GM23338 (cell line): ENCODE measurements around the gene SMOC2.

Source experiments
- CREB1 ChIP-seq: fragments of 250-450 bp; sonication (Bioruptor Pico); IDR thresholded peaks from 2 replicates; pipeline ENCODE4 v1.5.0; 2020; ENCODE audit warnings: low read depth, mild to moderate bottlenecking, moderate library complexity
- CTCF ChIP-seq, 2 experiments: fragments of 200-600 bp in 1 of 2; sonication (generic) in 1 of 2; conservative IDR thresholded peaks; 2 replicates each; pipeline versions ENCODE4 v1.5.1 to v1.6.1; 2016 to 2017; ENCODE audit warnings: antibody characterized with exemption in 2 of 2, low read depth in 2 of 2, mild to moderate bottlenecking in 2 of 2, moderate library complexity in 1 of 2
- EZH2 ChIP-seq: fragments of 200-600 bp; sonication (generic); IDR thresholded peaks from one replicate; pipeline ENCODE4 v1.8.0; 2017; ENCODE audit warnings: antibody characterized with exemption, mild to moderate bottlenecking, low read depth; ENCODE audit not compliant: unreplicated experiment
- EZH2phosphoT487 ChIP-seq: fragments of 200-600 bp; sonication (generic); IDR thresholded peaks from one replicate; pipeline ENCODE4 v1.8.1; 2018; ENCODE audit warnings: antibody characterized with exemption; ENCODE audit not compliant: unreplicated experiment
- REST ChIP-seq: IDR thresholded peaks from one replicate; pipeline ENCODE4 v1.6.1; 2018; ENCODE audit warnings: antibody characterized with exemption; ENCODE audit not compliant: unreplicated experiment
- ZNF114 ChIP-seq: fragments of 250-450 bp; sonication (Bioruptor Pico); IDR thresholded peaks from 2 replicates; pipeline ENCODE4 v1.5.0; 2020; ENCODE audit warnings: mild to moderate bottlenecking, moderate library complexity

- no peak for TF ChIP-seq EZH2
- TF ChIP-seq CTCF (conservative IDR thresholded peaks at IDR 0.05; ENCODE audit: low read depth in 2 of 2), result no peak
- no peak for TF ChIP-seq REST
- no peak for TF ChIP-seq CREB1
- no peak for TF ChIP-seq ZNF114 (CRISPR knock-in tag)
- TF ChIP-seq EZH2phosphoT487, result no peak
These were observed 165.0 kb downstream of the SMOC2 start for GRCh38 chr6:168605964-168606363.
